H1 (cell line): ENCODE measurements around the gene SYNRG. TPM values are rescaled to one million over a fixed set of nuclear protein-coding genes. Genes with fewer than 3 reads are reported as not detected.

Source experiments
- CBX5 ChIP-seq: fragments of 300-800, 300-1000 bp; sonication (generic); IDR thresholded peaks from 2 replicates; pipeline ENCODE4 v1.7.1; 2016; ENCODE audit warnings: antibody characterized with exemption, low read length, low read depth
- RBBP5 ChIP-seq: IDR thresholded peaks from 2 replicates; pipeline ENCODE4 v1.7.1; 2012; ENCODE audit warnings: low read depth, mild to moderate bottlenecking, inconsistent platforms, low read length, moderate library complexity, borderline replicate concordance
- RXRA ChIP-seq: IDR thresholded peaks from 2 replicates; pipeline ENCODE4 v1.6.1; 2011; ENCODE audit warnings: low read depth, mild to moderate bottlenecking, low read length, moderate library complexity; ENCODE audit not compliant: insufficient read depth
- polyA plus RNA-seq, 7 experiments: library from polyadenylated mRNA; depleted of rRNA in 3 of 7; stranded (reverse) in 5 of 7; unstranded in 2 of 7; fragments of >200 nt in 5 of 7; fragments of 200-250 nt in 2 of 7; gene quantifications; 1 replicate in 5 of 7; 2 replicates in 1 of 7; 4 replicates in 1 of 7; pipeline versions ENCODE4 v1.2.1 to v1.2.3, GENCODE V29; 2011 to 2013; ENCODE audit warnings: missing spikeins in 2 of 7, mixed read lengths in 2 of 7
- total RNA-seq: library from RNA; stranded (reverse); fragmentation: NEBNext Ultra II Directional; extraction: Animal tissue kit (Norgen Biotek cat#: 25700); gene quantifications from 2 replicates; pipeline ENCODE4 v1.2.1, GENCODE V29; 2021

The SYNRG gene
- total and polyA plus RNA-seq, 2 of the 8 experiments (the other 6 are each of a cell fraction or from before 2014, with no cell fraction given), result 7.7 to 31.7 TPM

DNA sequence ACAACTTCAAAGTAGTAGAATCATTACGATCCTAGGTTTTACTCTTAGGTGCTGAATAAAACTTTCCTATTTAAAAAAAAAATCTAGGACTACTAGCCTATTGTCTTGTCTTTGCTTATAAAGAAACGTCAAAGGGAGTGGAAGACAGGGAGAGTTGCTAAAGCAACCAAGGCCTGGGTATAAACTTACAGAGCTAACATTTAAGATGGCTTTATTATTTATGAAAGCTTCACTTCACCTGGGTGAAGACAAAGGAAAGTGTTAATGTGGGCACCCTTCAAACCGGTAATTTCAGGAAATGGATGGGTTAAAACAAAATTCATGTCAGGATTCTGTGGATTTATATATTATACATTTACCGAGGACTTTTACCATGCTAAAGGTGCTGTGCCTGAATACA is 117.1 kb downstream of the SYNRG start (continued):
- TF ChIP-seq CBX5 (no peak), RBBP5 (no peak), RXRA (no peak)
